Lower lobe of right lung (tissue), 2 donors: Measurements from ENCODE around the gene PIGH. TPM values are rescaled to one million over a fixed set of nuclear protein-coding genes. Genes with fewer than 3 reads are reported as not detected.

Experiments
- ATAC-seq, 2 donors: fragments of 200-7000 bp; cut with Tn5 transposase; one replicate each; pipeline ENCODE4 v1.9.1; 2020 to 2022; ENCODE audit warnings: mild to moderate bottlenecking in 2 of 2, moderate library complexity in 2 of 2
- DNase-seq: peaks from one replicate; pipeline ENCODE4 v3.0.0-alpha.2; 2020
- H3K27ac ChIP-seq: fragments of 200-600 bp; one replicate; pipeline ENCODE4 v1.8.0; 2022
- H3K27me3 ChIP-seq: fragments of 200-600 bp; one replicate; pipeline ENCODE4 v1.8.0; 2022; ENCODE audit warnings: low read depth
- H3K36me3 ChIP-seq: fragments of 200-600 bp; one replicate; pipeline ENCODE4 v1.8.0; 2022; ENCODE audit warnings: mild to moderate bottlenecking
- H3K4me1 ChIP-seq: fragments of 200-600 bp; one replicate; pipeline ENCODE4 v1.8.0; 2022
- H3K4me3 ChIP-seq: fragments of 200-600 bp; one replicate; pipeline ENCODE4 v1.8.0; 2022; ENCODE audit warnings: mild to moderate bottlenecking
- H3K9me3 ChIP-seq: fragments of 200-600 bp; one replicate; pipeline ENCODE4 v1.8.0; 2022
- intact Hi-C: fragments of 100-400 bp; cut with DNase I; formaldehyde crosslinking; loops from one replicate; pipeline ENCODE4 v1.11.0; 2022
- total RNA-seq: library from RNA; stranded (reverse); fragmentation: NEBNext Ultra II Directional; extraction: Animal tissue kit (Norgen Biotek cat#: 25700); gene quantifications from one replicate; pipeline ENCODE4 v1.2.1, GENCODE V29; 2021
- TF ChIP-seq, protein P1 (sequence below): fragments of 200-600 bp; IDR thresholded peaks from one replicate; pipeline ENCODE4 v1.8.0; 2022; ENCODE audit warnings: antibody characterized with exemption, mild to moderate bottlenecking
- donor health status: DM: no; HTN: yes; CAD: no; lungs with severe emphysema.

PIGH gene
- total RNA-seq, 1 donor from 2014 or later: 17.2 TPM

DNA sequence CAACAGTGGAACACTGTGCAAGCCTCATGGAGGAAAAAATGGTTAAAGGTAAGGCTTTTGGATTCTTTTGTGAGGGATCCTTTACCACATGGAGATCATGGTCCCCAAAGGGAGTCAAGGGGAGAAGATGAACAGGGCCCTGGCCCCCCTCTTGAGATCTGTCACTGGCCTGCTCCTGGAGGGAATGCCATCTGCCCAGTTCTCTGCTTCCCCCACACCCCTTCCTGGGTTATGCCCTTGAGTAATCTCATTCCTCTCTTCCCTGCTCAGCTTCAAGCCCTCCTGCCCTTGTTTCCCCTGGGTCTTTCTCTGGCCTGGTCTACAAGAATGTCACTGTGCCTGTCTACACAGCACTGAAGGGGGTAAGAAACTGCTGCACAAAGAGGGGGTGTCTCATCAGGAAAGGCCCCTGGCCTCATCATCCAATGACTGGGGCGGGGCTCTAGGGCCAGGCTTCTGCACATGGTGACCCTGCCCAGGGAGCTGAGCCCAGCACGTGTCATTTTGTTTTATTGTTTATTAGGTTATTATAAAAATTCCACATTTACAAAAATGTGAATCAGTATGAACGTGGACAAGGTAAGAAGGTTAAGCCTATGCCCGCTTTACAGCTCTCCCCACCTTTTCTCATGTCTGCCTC, 30.3 kb downstream of the PIGH start:
- Histone ChIP-seq H3K27ac (no peak overlapping the region), H3K4me3 (no peak overlapping the region), H3K4me1 (no peaks in the 10 kb centered on the region), H3K27me3 (no peaks in the 10 kb centered on the region), H3K9me3 (no peaks in the 10 kb centered on the region), H3K36me3 (no peaks in the 10 kb centered on the region)
- intact Hi-C loops: no loop called here
- DNase-seq (peak; percentile 32), ATAC-seq (no peak)
- TF ChIP-seq, protein P1, sequence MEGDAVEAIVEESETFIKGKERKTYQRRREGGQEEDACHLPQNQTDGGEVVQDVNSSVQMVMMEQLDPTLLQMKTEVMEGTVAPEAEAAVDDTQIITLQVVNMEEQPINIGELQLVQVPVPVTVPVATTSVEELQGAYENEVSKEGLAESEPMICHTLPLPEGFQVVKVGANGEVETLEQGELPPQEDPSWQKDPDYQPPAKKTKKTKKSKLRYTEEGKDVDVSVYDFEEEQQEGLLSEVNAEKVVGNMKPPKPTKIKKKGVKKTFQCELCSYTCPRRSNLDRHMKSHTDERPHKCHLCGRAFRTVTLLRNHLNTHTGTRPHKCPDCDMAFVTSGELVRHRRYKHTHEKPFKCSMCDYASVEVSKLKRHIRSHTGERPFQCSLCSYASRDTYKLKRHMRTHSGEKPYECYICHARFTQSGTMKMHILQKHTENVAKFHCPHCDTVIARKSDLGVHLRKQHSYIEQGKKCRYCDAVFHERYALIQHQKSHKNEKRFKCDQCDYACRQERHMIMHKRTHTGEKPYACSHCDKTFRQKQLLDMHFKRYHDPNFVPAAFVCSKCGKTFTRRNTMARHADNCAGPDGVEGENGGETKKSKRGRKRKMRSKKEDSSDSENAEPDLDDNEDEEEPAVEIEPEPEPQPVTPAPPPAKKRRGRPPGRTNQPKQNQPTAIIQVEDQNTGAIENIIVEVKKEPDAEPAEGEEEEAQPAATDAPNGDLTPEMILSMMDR: no peak

DNA sequence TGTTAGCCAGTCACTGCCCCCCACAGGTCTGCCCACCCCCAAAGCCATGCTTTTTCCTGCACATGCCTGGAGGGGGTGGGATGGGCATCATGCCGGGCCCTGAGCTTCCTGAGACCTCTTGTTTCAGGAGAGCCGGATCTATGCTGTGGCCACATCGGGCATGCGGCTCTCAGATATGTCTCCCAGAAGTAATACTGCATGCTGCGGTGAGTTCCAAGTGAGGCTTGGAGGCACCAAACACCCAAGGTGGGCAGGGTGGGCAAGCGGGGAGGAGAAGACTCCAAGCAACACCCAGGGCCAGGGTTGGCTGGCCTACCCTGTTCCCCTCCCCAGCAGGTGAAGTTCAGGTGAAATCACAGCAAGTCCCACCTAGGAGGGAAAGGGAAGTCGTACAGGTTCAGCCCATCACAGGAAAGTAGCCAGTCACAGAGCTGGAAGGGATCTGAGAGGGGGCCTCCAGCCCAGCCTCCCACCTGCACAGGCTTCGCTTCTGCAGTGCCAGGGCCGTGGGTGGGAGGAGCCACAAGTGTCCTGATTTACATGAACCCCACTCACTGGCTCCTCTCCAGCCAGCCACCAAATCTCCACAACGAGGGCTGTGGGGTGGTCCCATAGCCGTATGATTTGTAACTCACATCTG, 30.9 kb downstream of the PIGH start:
- ATAC-seq (no peak), DNase-seq (peak; percentile 25)
- Histone ChIP-seq H3K4me3 (no peak overlapping the region), H3K27ac (no peak overlapping the region), H3K27me3 (no peaks in the 10 kb centered on the region), H3K9me3 (no peaks in the 10 kb centered on the region), H3K4me1 (no peaks in the 10 kb centered on the region), H3K36me3 (no peaks in the 10 kb centered on the region)
- TF ChIP-seq, protein P1: no peak
- intact Hi-C loops: no loop called here

DNA sequence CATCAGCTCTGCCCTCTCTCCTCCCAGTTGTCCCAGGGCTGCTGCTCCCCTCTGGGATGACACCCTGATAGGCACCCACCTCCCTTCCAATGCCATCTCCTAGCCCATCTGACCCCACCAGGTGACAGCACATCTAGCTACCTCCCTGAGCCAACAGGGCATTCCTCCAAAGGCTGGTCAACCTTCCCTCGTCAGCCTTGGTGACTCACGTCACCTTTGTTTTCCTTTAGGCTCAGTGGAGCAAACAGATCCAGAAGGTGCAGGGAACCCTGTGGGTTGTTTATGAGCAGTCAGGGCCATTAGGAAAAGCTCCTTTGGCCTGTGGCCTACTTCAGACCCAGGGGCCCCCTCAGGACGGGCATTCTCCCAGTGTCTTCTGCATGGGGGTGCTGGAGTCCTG, 32.4 kb downstream of the PIGH start:
- Histone ChIP-seq H3K9me3 (no peaks in the 10 kb centered on the region), H3K4me1 (no peaks in the 10 kb centered on the region), H3K36me3 (no peaks in the 10 kb centered on the region), H3K4me3 (no peak overlapping the region), H3K27ac (no peak overlapping the region), H3K27me3 (no peaks in the 10 kb centered on the region)
- TF ChIP-seq, protein P1: no peak
- ATAC-seq (no peak), DNase-seq (no peak)
- intact Hi-C loops: no loop called here

DNA sequence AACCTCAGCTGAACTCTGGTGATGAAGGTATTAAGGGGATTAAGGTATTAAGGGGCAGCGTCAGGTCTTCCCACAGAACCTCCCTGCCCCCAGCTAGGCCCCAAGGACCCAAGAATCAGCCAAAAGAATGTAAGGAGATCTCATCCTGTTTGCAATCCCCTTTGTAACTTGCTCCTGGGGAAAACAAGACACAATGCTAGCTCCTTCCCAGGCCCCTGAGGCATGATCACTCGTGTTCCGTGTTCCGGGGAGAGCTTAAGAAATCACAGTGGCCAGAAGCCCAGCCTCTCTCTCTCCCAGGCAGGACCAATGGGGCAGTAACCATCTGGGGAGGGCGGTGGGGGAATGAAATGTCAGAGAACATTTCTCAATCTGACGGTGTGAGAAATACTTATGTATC, 33.2 kb downstream of the PIGH start:
- DNase-seq: no peak
- H3K27ac ChIP-seq: no peak overlapping the region
- no peaks in the 10 kb centered on the region for H3K27me3 ChIP-seq
- ATAC-seq: no peak
- no peaks in the 10 kb centered on the region for H3K36me3 ChIP-seq
- TF ChIP-seq, protein P1: no peak
- H3K4me1 ChIP-seq: no peaks in the 10 kb centered on the region
- intact Hi-C loops: no loop called here
- H3K4me3 ChIP-seq: no peak overlapping the region
- H3K9me3 ChIP-seq: no peaks in the 10 kb centered on the region

DNA sequence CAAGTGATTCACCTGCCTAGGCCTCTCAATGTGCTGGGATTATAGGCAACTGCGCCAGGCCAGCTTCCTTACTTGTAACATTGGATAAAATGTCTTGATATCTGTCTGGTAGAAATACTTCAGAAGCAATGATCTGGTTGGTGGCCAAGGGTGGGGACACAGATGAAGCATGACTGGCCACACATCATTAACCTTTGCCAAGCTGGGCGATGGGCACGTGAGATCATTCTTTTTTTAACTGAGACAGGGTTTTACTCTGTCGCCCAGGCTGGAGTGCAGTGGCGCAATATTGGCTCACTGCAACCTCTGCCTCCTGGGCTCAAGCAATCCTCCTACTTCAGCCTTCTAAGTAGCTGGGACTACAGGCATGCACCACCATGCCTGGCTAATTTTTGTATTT, 35.8 kb downstream of the PIGH start:
- Histone ChIP-seq H3K9me3 (no peaks in the 10 kb centered on the region), H3K27me3 (no peaks in the 10 kb centered on the region), H3K4me3 (no peak overlapping the region), H3K36me3 (no peaks in the 10 kb centered on the region), H3K27ac (no peak overlapping the region), H3K4me1 (no peaks in the 10 kb centered on the region)
- TF ChIP-seq, protein P1: no peak
- no peak for DNase-seq
- intact Hi-C loops: no loop called here
- no peak for ATAC-seq
